LHCN-M2 (cell line): ENCODE data around the gene AFDN. TPM values are rescaled to one million over a fixed set of nuclear protein-coding genes. Genes with fewer than 3 reads are reported as not detected.
"Not testable (repeated sequence)": the region's sequence is repeated elsewhere in the genome, so short reads cannot be mapped to it uniquely, and the experiment has no call there.

Source experiments
- DNase-seq: peaks from one replicate; pipeline ENCODE4 v3.0.0-alpha.2; 2012; ENCODE audit warnings: low read depth
- total RNA-seq: library from RNA; depleted of rRNA; stranded (reverse); fragments of >200 nt; gene quantifications from 2 replicates; pipeline ENCODE4 v1.2.3, GENCODE V29; 2014

The AFDN gene
- total RNA-seq, 1 experiment from 2014 or later = 35.5 TPM

DNA sequence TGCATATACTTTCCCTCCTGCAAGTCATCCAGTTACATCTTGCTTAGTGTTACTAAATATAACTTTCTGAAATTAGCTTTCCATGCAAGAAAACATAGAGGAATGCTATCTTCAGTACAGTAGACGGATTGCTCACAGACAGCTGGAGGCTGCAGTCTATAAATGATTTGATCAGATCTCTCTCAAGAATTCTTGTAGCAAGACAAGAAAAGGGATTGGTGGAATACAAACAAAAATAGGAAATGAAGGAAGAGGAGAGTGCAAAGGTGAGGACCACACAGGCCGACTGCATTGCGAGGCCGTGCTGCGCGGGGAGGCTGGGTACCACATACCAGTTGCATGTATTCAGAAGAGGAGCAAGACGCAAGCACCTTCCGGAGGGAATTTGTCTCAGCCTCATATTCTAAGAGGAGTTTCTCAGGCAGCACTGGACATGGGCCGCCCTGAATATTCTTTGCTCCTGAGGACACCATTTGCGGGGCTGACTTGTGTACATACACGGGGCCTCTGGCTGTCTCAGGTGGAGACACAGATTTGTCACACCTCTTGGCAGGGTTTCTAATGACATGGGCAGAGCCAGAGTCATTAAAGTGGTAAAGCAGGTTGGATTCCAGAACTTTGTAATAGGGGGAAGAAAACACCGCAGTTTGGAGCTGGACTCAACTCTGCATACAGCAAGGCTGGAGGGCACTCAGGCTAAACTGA, 148.1 kb downstream of the AFDN start:
- DNase-seq = no peak

DNA sequence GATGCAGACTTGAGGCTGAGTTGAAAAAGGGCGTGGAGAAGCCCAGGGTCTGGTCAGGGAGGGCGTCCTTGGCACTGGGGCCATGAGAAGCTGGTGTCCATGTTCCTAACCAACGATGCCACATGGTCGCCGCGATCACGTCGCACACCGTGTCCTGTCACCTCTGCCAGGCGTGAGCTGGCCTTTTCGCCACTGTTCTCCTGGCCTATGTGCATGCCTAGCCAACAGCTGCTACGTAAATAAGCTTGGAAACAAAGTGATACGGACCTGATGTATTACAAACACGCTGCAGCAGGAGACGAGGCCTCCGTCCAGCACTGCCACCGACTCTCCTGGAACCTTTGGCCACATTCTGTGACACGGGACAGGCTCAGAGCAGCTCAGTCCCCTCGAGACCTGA, 148.7 kb downstream of the AFDN start:
- DNase-seq = no peak

DNA sequence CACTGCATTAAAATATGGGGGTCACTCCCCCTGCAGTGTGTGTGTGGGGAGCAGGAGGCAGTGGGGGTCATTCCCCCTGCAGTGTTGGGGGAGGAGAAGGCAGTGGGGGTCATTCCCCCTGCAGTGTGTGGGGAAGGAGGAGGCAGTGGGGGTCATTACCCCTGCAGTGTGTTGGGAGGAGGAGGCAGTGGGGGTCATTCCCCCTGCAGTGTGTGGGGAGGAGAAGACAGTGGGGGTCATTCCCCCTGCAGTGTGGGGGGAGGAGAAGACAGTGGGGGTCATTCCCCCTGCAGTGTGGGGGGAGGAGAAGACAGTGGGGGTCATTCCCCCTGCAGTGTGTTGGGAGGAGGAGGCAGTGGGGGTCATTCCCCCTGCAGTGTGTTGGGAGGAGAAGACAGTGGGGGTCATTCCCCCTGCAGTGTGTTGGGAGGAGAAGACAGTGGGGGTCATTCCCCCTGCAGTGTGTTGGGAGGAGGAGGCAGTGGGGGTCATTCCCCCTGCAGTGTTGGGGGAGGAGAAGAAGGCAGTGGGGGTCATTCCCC, 149.5 kb downstream of the AFDN start:
- DNase-seq = not testable (repeated sequence)

DNA sequence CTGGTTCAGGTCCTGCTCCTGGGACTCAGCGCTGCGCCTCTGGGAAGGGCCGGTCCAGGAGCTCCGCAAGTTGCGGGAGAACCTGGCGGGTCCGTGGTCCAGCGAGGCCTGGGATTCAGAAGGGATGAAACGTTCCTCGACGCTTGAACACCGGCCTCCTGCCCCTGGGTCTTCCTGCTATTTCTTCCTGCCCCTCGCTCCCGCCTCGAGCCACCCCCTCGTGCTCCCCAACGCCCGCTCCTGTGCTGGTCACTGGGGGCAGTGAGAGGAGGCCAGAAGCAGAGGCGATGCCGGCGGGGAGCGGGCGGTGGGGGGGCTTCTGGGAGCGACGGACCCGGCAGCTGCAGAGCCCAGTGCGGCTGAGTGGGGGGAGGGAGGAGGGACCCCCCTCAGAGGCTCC, 150.0 kb downstream of the AFDN start:
- no peak for DNase-seq

DNA sequence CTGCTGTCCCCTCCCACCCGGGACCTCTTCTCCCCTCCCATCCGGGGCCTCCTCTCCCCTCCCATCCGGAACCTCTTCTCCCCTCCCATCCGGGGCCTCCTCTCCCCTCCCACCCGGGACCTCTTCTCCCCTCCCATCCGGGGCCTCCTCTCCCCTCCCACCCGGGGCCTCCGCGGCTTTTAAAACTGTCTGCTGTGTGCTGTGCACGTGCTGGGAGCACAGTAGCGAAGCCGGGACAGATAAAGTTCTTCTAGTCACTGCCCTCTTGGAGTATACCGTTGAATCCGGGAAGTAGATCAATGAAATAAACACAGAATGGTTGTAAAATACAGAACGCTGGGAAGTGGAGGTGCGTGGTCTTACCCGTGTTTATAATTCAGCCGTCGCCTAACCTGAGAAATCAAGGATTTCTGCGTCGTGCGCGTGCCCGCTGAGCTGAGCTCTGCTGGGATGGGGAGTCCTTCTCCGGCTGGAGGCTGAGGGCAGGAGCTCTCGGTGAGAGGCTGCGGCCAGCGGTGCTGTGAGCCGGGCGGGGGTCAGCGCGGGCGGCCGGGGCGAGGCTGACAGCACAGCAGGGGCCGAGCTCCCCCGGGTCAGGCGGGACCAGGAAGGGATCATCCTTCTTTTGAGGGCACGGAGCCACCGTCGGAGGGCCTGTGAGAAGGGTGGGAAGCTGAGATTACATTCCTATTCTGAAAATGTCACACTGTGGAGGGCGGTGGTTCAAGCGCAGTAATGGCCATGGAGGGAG, 151.2 kb downstream of the AFDN start:
- no peak for DNase-seq

DNA sequence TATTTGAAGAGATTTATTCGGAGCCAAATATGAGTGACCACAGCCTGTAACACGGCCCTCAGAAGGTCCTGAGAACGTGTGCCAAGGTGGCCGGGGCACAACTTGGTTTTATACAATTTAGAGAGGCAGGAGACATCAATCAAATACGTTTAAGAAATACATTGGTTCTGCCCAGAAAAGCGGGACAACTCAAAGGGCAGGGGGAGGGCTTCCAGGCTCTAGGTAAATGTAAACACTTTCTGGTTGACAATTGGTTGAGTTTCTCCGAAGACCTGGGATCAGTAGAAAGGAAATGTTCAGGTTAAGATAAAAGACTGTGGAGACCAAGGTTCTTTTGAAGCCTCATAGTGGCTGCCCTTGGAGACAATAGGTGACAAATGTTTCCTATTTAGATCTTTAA, 151.9 kb downstream of the AFDN start:
- no peak for DNase-seq

DNA sequence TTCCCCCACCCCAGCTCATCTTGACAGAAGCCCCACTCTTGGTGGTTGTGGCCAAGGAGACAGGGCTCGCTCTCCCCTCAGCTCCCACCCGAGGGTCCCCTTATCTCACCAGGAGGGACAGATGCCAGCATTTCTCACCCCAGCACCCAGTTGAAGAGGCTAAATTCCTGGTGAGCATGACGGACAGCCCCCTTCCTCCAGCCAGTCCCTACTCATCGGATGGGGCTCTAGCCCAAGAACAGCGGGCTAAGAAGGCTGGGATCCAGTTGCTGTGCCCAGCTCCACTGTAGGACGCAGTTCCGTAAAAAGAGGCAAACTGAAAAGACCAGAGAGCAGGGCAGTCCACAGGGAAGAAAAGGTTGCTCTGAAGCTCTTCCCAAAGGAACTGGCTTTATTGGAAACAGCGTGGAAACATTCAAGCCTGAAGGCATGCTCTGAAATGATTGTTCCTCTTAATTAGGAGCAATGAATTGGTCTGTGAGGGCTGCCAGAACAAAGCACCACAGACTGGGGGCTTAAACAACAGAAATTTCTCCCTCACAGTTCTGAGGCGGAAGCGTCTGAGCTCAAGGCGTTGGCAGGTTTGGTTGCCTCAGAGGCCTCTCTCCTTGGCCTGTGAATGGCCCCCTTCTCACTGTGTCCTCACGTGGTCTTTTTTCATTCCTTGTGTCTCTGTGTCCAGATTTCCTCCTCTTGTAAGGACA, 152.9 kb downstream of the AFDN start:
- DNase-seq = no peak

DNA sequence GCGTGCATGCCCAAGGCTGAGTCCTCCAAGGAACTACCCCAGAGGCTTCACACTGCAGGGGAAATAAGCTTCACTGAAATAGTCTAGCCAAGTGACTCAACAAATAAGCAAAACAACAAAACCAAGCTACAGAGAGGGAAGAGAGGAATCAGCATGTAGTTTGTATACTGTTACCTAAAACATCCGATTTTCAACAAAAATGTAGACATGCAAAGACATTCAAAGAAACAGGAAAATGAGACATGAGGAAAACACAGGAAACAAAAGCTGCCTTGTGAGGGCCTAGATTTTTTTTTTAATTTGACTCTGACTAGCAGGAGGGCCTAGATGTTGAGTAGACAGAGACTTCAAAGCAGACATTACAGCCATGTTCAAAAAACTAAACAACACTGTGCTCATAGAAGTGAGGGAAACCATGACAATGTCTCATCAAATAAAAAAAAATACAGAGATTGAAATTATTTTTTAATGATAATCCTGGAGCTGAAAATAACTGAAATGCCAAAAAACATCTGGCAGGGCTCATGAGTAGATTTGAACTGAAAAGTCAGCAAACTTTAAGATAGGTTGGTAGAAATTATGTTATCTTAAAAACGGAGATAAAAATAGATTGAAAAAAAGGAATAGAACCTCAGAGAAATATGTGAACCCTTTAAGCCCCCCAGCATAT, 154.3 kb downstream of the AFDN start:
- DNase-seq = no peak

DNA sequence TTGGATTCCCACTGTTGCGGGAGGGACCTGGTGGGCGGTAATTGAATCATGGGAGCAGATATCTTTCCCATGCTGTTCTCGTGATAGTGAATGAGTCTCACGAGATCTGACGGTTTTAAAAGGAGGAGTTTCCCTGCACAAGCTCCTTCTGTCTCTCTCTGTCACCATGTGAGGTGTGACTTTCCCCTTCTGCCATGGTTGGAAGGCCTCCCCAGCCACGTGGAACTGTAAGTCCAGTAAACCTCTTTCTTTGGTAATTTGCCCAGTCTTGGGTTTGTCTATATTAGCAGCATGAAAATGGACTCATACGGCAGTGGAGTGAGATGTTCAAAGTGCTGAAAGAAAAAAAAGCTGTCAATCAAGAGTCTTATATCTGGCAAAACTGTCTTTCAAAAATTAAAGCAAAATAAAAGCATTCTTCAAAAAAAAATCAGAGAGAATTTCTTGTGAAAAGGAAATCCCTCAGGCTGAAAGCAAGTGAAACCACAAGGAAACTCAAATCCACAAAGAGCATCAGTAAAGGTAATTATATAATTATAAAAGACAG, 155.3 kb downstream of the AFDN start:
- no peak for DNase-seq

DNA sequence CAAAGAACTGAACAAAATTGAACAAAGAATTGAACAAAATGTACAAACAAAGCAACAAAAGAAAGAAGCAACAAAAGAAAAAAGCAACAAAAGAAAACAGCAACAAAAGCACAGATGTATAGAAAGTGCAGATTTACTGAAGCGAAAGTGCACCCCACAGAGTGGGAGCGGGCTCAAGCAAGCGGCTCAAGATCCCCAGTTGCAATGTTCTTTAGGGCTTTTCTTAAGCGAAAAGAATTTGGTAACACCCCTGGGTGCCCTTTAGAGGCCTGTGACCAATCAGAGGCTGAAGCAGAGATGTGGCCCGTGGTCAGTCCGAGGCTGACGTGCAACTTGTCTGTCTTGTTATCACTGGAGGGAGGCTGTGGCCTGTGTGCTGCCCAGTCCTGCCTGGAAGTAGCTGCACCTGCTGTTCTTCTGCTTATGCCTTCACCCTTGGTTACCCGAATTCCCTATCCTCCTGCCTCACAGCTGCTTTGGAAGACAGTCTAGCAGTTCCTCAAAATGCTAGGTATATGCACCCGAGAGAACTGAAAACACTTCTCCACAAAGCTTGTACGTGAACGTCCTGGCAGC, 157.5 kb downstream of the AFDN start:
- no peak for DNase-seq

DNA sequence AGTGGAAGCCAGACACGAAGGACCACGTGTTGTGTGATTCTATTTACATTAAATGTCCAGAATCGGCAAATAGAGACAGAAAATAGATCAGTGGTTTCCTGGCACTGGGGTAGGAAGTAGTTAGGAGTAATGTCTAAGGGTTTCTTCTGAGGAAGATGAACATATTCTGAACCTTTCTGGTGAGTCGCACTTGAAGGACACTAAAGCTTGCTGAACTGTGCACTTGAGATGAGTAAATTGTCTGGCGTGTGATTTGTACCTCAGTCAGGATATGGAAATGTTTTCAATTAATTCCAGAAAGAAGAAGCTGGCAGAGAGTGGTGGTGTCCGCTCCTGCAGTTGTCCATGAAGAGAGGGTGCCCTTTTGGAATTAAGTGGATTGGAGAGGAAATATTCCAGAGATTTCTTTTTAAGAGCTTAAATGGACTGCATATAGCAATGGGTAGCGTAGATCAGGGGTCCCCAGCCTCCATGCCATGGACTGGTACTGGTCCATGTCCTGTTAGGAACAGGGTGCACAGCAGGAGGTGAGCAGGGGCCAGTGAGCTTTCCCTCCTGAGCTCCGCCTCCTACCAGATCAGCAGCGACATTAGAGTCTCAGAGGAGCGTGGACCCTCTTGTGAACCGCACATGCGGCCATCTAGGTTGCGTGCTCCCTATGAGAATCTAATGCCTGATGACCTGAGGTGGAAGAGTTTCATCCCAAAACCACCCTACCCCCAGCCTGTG, 158.3 kb downstream of the AFDN start:
- DNase-seq = no peak

DNA sequence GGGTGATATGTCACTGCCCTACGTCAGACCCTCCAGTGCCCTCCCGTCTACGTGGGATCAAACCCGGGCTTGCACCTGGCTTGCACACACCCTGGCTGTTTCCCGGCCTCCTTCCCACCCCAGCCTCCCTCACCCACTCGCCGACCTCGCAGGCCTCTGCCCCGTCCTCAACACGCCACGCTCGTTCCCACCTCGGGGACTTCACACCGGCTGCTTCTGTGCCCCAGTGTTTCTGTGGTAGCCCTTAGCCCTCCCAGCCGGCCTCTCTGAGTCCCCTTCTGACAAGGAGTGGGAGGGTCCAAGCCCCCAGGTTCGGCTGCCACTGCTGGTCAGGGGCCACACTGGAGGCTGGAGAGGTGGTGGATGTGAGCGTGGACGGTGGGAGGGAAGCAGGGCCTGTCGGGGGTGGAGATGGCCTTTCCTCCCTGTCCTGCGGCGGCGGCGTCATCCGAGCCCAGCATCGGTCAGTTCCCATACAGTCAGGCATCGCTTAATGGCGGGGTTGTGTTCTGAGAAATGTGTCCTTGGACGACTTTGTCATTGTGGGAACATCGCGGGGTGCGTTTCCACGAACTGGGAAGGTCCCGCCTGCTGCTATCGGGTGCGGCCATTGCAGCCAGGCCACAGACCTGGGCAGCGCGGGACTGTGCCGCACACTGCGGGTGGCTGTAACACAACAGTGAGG, 159.3 kb downstream of the AFDN start:
- DNase-seq = no peak

DNA sequence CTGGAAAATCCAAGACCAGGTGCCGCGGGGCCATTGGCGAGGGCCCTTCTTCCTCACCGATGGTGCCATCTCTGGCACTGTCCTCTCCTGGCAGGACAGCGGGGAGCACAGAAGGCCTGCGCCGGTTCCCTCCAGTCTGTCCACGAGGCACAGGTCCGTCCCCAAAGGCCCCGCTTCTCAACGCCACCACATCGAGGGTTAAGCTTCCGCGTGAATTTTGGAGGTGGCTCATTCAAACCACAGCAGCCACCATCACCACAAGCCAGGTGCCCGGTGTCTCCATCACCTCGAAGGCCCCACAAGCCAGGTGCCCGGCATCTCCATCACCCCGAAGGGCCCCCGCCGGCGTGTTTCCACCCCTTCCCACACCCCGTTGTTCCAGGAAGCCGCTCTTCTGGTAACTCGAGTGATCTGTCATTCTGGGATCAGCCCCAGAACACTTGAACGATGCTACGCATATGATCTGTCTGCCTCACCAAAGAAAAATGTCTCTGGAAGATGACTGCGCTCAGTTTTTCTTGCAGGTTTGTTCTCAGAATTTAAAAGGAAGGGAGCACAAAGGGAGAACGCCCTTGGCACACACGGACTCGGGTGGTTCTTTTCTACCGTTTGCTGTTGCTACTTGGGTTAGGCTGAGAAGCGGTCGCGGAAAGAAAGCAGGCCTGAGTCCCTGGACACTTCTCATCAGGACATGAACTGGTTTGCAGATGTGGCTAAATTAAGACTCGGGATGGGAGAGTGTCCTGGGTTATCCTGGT, 160.9 kb downstream of the AFDN start:
- DNase-seq = no peak

DNA sequence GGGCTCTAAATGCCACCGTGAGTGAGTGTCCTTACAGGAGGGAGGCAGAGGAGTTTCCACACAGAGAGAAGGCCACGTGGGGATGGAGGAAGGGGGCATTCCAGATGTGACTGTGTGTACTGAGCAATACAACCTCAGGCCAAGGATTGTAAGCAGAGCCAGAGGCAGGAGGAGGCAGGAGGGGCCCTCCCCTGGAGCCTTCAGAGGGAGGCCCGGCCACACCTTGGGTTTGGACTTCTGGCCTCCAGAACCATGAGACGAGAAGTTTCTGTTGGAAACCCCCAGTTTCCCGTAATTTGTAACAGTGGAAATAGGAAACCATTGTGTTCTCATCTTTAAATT, 161.4 kb downstream of the AFDN start:
- no peak for DNase-seq

DNA sequence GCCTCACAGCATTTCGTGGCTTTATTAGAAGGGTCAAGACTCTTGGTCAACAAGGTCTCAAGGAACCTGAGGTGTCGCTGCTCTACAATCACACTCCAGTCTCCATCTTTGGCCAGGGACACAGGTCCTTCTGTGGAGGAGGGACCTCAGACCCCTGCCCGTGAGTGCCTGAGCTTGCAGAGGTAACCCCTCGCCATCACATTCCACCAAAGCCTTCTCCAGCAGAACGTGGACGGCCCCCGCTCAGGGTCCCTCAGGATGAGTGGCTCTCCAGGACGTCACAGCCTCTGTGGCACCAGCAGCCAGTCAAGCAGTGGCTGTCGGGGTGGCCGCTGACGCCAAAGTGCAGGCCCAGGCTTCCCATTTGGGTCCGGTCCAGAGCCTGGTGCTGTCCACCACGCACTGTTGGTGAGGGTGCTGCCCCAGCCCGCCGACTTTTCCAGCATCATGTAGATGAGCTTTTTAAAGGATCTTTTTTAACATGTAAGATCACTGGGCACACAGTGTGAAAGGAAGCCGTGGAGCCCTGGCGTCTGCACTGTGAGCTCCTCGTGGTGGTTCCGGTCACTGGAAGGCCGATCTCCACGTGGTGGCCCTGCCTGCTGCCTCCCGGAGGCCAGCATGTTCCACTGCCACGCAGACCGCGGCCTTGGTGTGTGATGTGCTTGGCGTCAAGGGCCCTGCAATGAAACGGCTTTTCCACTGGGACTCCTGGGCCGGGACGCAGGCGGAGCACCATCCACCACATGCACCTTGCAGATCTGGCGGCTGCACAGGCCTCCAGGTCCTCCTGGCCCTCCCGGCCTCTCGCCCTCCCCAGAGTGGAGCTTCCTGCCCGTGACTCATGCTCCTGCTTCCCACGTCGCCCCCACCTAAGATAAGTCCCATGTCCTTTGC, 162.5 kb downstream of the AFDN start:
- no peak for DNase-seq

DNA sequence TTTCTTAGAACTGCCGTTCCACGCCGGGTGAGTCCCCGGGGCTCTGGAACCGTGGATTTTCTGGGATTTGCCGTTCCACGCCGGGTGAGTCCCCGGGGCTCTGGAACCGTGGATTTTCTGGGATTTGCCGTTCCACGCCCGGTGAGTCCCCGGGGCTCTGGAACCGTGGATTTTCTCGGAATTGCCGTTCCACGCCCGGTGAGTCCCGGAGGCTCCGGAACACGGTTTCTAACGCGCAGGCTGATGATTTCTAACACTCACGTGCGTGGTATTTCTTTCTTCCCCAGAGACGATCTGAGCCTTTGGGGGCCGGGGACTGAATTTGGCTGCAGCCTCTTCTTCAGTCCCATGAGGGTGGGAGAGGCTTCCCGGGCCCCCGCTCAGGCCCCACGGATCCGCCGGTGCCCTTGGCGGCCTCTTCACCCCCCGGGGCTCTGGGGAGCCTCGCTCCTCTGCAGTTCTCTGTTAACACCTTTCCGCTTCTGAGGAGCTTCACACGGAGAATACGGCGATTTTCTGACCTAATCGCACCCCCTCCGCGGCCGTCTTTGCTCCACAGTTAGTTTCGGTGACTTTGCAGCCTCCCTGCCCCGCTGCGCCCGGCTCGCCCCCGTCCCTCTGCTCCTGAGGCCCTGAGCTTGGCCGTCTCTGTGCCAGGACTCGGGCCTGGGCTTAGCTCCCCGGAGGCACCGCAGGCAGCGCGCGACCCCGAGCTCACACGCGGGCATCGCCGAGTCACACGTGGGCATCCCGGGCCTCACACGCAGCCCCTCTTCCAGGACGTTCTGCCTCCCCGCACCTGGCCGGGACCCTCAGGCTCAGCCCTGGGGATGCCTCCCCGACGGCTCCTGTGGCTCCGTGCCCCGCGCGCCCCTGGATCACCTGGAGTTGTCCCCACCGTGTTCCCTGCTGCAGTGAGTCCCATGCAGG, 163.6 kb downstream of the AFDN start:
- no peak for DNase-seq

DNA sequence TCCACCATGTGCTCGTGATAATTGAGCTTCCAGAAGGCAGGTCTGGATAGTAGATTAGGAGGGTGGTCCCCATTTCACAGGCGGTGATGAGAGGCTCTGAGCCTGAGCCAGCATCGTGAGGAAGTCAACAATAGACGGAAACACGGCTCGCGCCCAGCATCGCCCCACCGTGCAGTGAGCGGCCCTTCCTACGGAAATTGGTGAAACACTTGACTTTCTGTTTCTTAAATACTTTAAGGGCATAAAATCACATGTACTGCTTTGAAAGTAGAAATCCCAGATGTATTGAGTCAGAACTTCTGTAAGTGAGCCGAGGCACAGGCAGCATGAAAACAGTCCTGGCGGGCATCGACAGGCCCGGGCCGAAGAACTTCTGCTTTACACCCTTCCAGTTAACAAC, 166.5 kb downstream of the AFDN start:
- DNase-seq = no peak
